GM23338 (cell line): ENCODE results near the gene IMPA2. TPM values are rescaled to one million over a fixed set of nuclear protein-coding genes. Genes with fewer than 3 reads are reported as not detected.

Experiments
- ATAC-seq: fragments of 200-7000 bp; cut with Tn5 transposase; 3 replicates; pipeline ENCODE4 v1.9.1; 2020
- DNase-seq: peaks from one replicate; pipeline ENCODE4 v3.0.0-alpha.2; 2015; ENCODE audit warnings: low spot score
- H2AFZ ChIP-seq: fragments of 200-600 bp; sonication (generic); 2 replicates; pipeline ENCODE4 v1.8.0; 2016; ENCODE audit warnings: antibody characterized with exemption, mild to moderate bottlenecking, moderate library complexity
- H3F3A ChIP-seq: fragments of 200-600 bp; sonication (generic); replicated peaks from 2 replicates; pipeline ENCODE4 v1.8.0; 2017; ENCODE audit warnings: antibody characterized with exemption, mixed run types, low read depth
- H3K27ac ChIP-seq: fragments of 200-600 bp; sonication (generic); 2 replicates; pipeline ENCODE4 v1.6.1; 2016; ENCODE audit warnings: low read depth
- H3K27me3 ChIP-seq: fragments of 200-600 bp; sonication (generic); 2 replicates; pipeline ENCODE4 v1.8.0; 2016; ENCODE audit warnings: mild to moderate bottlenecking, mixed run types, moderate library complexity; ENCODE audit not compliant: insufficient read depth
- H3K36me3 ChIP-seq: fragments of 200-600 bp; sonication (generic); 2 replicates; pipeline ENCODE4 v1.8.0; 2016; ENCODE audit warnings: mild to moderate bottlenecking; ENCODE audit not compliant: insufficient read depth
- H3K4me1 ChIP-seq: fragments of 200-600 bp; sonication (generic); 2 replicates; pipeline ENCODE4 v1.8.0; 2016; ENCODE audit warnings: mild to moderate bottlenecking, moderate library complexity; ENCODE audit not compliant: insufficient read depth
- H3K4me2 ChIP-seq: fragments of 200-600 bp; sonication (generic); 2 replicates; pipeline ENCODE4 v1.7.1; 2017; ENCODE audit warnings: mixed run types
- H3K4me3 ChIP-seq: fragments of 200-600 bp; sonication (generic); 2 replicates; pipeline ENCODE4 v1.6.1; 2016; ENCODE audit warnings: mixed run types
- H3K79me2 ChIP-seq: fragments of 200-600 bp; sonication (generic); replicated peaks from 2 replicates; pipeline ENCODE4 v1.8.0; 2017; ENCODE audit warnings: mild to moderate bottlenecking; ENCODE audit not compliant: insufficient read depth
- H3K9me2 ChIP-seq: fragments of 200-600 bp; sonication (generic); 2 replicates; pipeline ENCODE4 v1.8.0; 2017; ENCODE audit not compliant: insufficient read depth
- H4K20me1 ChIP-seq: fragments of 200-600 bp; sonication (generic); replicated peaks from 2 replicates; pipeline ENCODE4 v1.8.0; 2017; ENCODE audit warnings: mild to moderate bottlenecking; ENCODE audit not compliant: insufficient read depth
- H3K27ac Mint-ChIP-seq: 2 replicates; pipeline ENCODE4 v1.8.0; 2020; ENCODE audit warnings: inconsistent platforms, mild to moderate bottlenecking, moderate library complexity, mixed read lengths
- H3K27me3 Mint-ChIP-seq: 3 replicates; pipeline ENCODE4 v1.8.0; 2022; ENCODE audit warnings: low read depth, mild to moderate bottlenecking, moderate library complexity, mixed read lengths, inconsistent platforms; ENCODE audit not compliant: insufficient read depth, poor library complexity
- H3K36me3 Mint-ChIP-seq: 3 replicates; pipeline ENCODE4 v1.8.0; 2021; ENCODE audit warnings: low read depth, mild to moderate bottlenecking, inconsistent platforms, moderate library complexity, mixed read lengths
- H3K4me1 Mint-ChIP-seq: 3 replicates; pipeline ENCODE4 v1.8.0; 2020; ENCODE audit warnings: mild to moderate bottlenecking, inconsistent platforms, mixed read lengths
- H3K4me3 Mint-ChIP-seq: 3 replicates; pipeline ENCODE4 v1.8.0; 2021; ENCODE audit warnings: moderate library complexity, mild to moderate bottlenecking, inconsistent platforms, mixed read lengths
- H3K9me3 Mint-ChIP-seq: 3 replicates; pipeline ENCODE4 v1.8.0; 2020; ENCODE audit warnings: moderate library complexity, mild to moderate bottlenecking, inconsistent platforms, mixed read lengths
- CREB1 ChIP-seq: fragments of 250-450 bp; sonication (Bioruptor Pico); IDR thresholded peaks from 2 replicates; pipeline ENCODE4 v1.5.0; 2020; ENCODE audit warnings: low read depth, mild to moderate bottlenecking, moderate library complexity
- CTCF ChIP-seq, 2 experiments: fragments of 200-600 bp in 1 of 2; sonication (generic) in 1 of 2; conservative IDR thresholded peaks; 2 replicates each; pipeline versions ENCODE4 v1.5.1 to v1.6.1; 2016 to 2017; ENCODE audit warnings: antibody characterized with exemption in 2 of 2, low read depth in 2 of 2, mild to moderate bottlenecking in 2 of 2, moderate library complexity in 1 of 2
- ETS1 ChIP-seq: IDR thresholded peaks from 2 replicates; pipeline ENCODE4 v1.6.1; 2016; ENCODE audit warnings: antibody characterized with exemption
- EZH2 ChIP-seq: fragments of 200-600 bp; sonication (generic); IDR thresholded peaks from one replicate; pipeline ENCODE4 v1.8.0; 2017; ENCODE audit warnings: antibody characterized with exemption, mild to moderate bottlenecking, low read depth; ENCODE audit not compliant: unreplicated experiment
- EZH2phosphoT487 ChIP-seq: fragments of 200-600 bp; sonication (generic); IDR thresholded peaks from one replicate; pipeline ENCODE4 v1.8.1; 2018; ENCODE audit warnings: antibody characterized with exemption; ENCODE audit not compliant: unreplicated experiment
- JUNB ChIP-seq: IDR thresholded peaks from one replicate; pipeline ENCODE4 v1.6.1; 2016; ENCODE audit warnings: antibody characterized with exemption; ENCODE audit not compliant: unreplicated experiment
- NANOG ChIP-seq: IDR thresholded peaks from 2 replicates; pipeline ENCODE4 v1.6.1; 2016; ENCODE audit warnings: antibody characterized with exemption, borderline replicate concordance
- POLR2AphosphoS5 ChIP-seq: IDR thresholded peaks from 2 replicates; pipeline ENCODE4 v1.6.1; 2016; ENCODE audit warnings: antibody characterized with exemption, low read depth
- REST ChIP-seq: IDR thresholded peaks from one replicate; pipeline ENCODE4 v1.6.1; 2018; ENCODE audit warnings: antibody characterized with exemption; ENCODE audit not compliant: unreplicated experiment
- STAT1 ChIP-seq: IDR thresholded peaks from one replicate; pipeline ENCODE4 v1.6.1; 2016; ENCODE audit warnings: antibody characterized with exemption; ENCODE audit not compliant: unreplicated experiment
- ZNF114 ChIP-seq: fragments of 250-450 bp; sonication (Bioruptor Pico); IDR thresholded peaks from 2 replicates; pipeline ENCODE4 v1.5.0; 2020; ENCODE audit warnings: mild to moderate bottlenecking, moderate library complexity
- ZNF331 ChIP-seq: fragments of 250-450 bp; sonication (Bioruptor Pico); IDR thresholded peaks from 2 replicates; pipeline ENCODE4 v1.5.0; 2020; ENCODE audit warnings: low read depth, mild to moderate bottlenecking, moderate library complexity
- ZNF462 ChIP-seq: fragments of 250-450 bp; sonication (Bioruptor Pico); IDR thresholded peaks from 2 replicates; pipeline ENCODE4 v1.5.0; 2020; ENCODE audit warnings: mild to moderate bottlenecking, moderate library complexity
- polyA plus RNA-seq: library from polyadenylated mRNA; unstranded; fragments of >200 nt; fragmentation: Nextera tagmentation; extraction: Ambion mirVana; gene quantifications from 2 replicates; pipeline ENCODE4 v1.2.1, GENCODE V29; 2016
- total RNA-seq: library from RNA; depleted of rRNA; stranded (reverse); fragments of >200 nt; shearing (Covaris generic); gene quantifications from 2 replicates; pipeline ENCODE4 v1.2.3, GENCODE V29; 2014

IMPA2 gene
- total and polyA plus RNA-seq, 2 experiments from 2014 or later, result 50.4 to 122 TPM

DNA sequence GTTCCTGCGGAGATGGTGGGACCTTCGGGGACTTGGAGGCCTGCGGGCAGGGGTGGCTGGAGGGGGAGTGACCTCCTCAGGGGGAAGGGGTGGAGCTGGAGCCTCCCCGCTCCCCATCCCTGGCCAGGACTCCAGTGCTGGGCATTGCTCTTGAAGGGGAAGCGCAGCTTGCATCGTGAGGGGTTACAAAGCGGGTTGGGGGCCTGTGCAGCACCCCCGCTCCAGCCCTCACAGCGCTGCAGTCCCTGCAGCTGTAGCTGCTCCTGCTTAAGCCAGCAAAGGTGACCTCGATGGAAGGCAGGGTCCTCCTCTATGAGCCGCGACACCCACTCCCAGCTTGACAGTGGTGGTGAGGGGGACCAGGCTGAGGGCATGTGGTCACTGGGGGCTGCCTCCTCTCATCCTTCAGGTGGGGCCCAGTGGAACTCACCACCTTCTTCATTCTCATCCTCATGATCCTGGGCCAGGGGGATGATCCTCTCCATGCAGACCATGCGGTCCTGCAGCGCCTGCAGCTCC lies 75.6 kb downstream of the IMPA2 start:
- H3K79me2 ChIP-seq, result no peaks in the 10 kb centered on the region
- H3K27me3 ChIP-seq, result no peaks in the 10 kb centered on the region
- ATAC-seq (no peak), DNase-seq (no peak)
- H3K4me3 ChIP-seq, result no peak overlapping the region
- Mint-ChIP-seq H3K27ac (no peak overlapping the region), H3K27me3 (peaks cover 7% of the 10 kb centered on the region), H3K9me3 (peaks cover 2% of the 10 kb centered on the region; the same call in 1 of the 3 replicates), H3K36me3 (no peaks in the 10 kb centered on the region), H3K4me3 (no peak overlapping the region), H3K4me1 (peaks cover 5% of the 10 kb centered on the region)
- no peak overlapping the region for H2AFZ ChIP-seq
- no peaks in the 10 kb centered on the region for H3K9me2 ChIP-seq
- no peaks in the 10 kb centered on the region for H4K20me1 ChIP-seq
- no peak overlapping the region for H3K27ac ChIP-seq
- no peaks in the 10 kb centered on the region for H3K36me3 ChIP-seq
- H3F3A ChIP-seq, result no peaks in the 10 kb centered on the region
- TF ChIP-seq ZNF331 (CRISPR knock-in tag), result no peak
- no peak for TF ChIP-seq EZH2
- no peak for TF ChIP-seq STAT1
- no peak for TF ChIP-seq ZNF114 (CRISPR knock-in tag)
- TF ChIP-seq JUNB, result no peak
- no peak for TF ChIP-seq ETS1
- TF ChIP-seq NANOG, result no peak
- TF ChIP-seq CTCF (conservative IDR thresholded peaks at IDR 0.05; ENCODE audit: low read depth in 2 of 2), result no peak
- no peak for TF ChIP-seq CREB1 (CRISPR knock-in tag)
- no peak for TF ChIP-seq REST
- TF ChIP-seq POLR2AphosphoS5, result no peak
- no peak for TF ChIP-seq EZH2phosphoT487
- no peak for TF ChIP-seq ZNF462 (CRISPR knock-in tag)
- H3K4me2 ChIP-seq, result no peak overlapping the region
- H3K4me1 ChIP-seq, result no peaks in the 10 kb centered on the region
